ENCODE data around the gene ABHD4.

GRCh38 chr14:22634233-22634900, 36.3 kb downstream of the ABHD4 start:
- no peak for TF ChIP-seq CTCF (conservative IDR thresholded peaks at IDR 0.05; ENCODE audit: low read length)
- TF ChIP-seq EZH2phosphoT487 (IDR thresholded peaks at IDR 0.05; ENCODE audit: borderline replicate concordance), result no peak
